Gastrocnemius medialis (tissue), 4 donors: Measurements from ENCODE around the gene S100A11. TPM values are rescaled to one million over a fixed set of nuclear protein-coding genes. Genes with fewer than 3 reads are reported as not detected.

Experiments
- ATAC-seq, 2 donors: fragments of 150-250 bp; one replicate each; pipeline ENCODE4 v1.9.1; 2016
- DNase-seq, 2 donors: peaks; one replicate each; pipeline ENCODE4 v3.0.0-alpha.2; 2019
- H3K27ac ChIP-seq, 4 donors: fragments of 200-600 bp; sonication (generic); 1 replicate in 1 of 4; 2 replicates in 3 of 4; pipeline ENCODE4 v1.5.1; 2016 to 2018; ENCODE audit warnings: mild to moderate bottlenecking in 2 of 4, moderate library complexity in 1 of 4
- H3K27me3 ChIP-seq, 3 donors: fragments of 200-600 bp; sonication (generic) in 2 of 3; 1 replicate in 1 of 3; 2 replicates in 2 of 3; pipeline versions ENCODE4 v1.5.1 to v1.6.0; 2016 to 2019; ENCODE audit warnings: mild to moderate bottlenecking in 1 of 3, moderate library complexity in 1 of 3
- H3K36me3 ChIP-seq, 2 donors: fragments of 200-600 bp; sonication (generic) in 1 of 2; one replicate each; pipeline ENCODE4 v1.5.1; 2017 to 2018
- H3K4me1 ChIP-seq, 2 donors: fragments of 200-600 bp; sonication (generic) in 1 of 2; one replicate each; pipeline ENCODE4 v1.5.1; 2016 to 2017; ENCODE audit warnings: mild to moderate bottlenecking in 2 of 2
- H3K4me3 ChIP-seq, 4 donors: fragments of 200-600 bp; sonication (generic) in 3 of 4; 1 replicate in 1 of 4; 2 replicates in 3 of 4; pipeline ENCODE4 v1.5.1; 2016 to 2019; ENCODE audit warnings: mild to moderate bottlenecking in 2 of 4
- H3K9me3 ChIP-seq, 3 donors: fragments of 200-600 bp; sonication (generic) in 2 of 3; 1 replicate in 1 of 3; 2 replicates in 2 of 3; pipeline ENCODE4 v1.5.1; 2016 to 2019
- CTCF ChIP-seq, 5 experiments: fragments of 450-650 bp in 3 of 5; fragments of 200-600 bp in 2 of 5; sonication (generic) in 2 of 5; IDR thresholded peaks in 4 of 5; conservative IDR thresholded peaks in 1 of 5; 1 replicate in 4 of 5; 2 replicates in 1 of 5; pipeline ENCODE4 v1.5.1; 2016 to 2019; ENCODE audit warnings: antibody characterized with exemption in 5 of 5, mild to moderate bottlenecking in 3 of 5, moderate library complexity in 3 of 5
- POLR2A ChIP-seq, 2 donors: fragments of 450-650 bp; IDR thresholded peaks; one replicate each; pipeline ENCODE4 v1.6.1; 2017; ENCODE audit warnings: antibody characterized with exemption in 2 of 2, mild to moderate bottlenecking in 2 of 2, moderate library complexity in 2 of 2
- in situ Hi-C, 4 donors: fragments of 200-750 bp; cut with MboI; loops; one replicate each; pipeline versions ENCODE4 v1.15.0 to v1.8.0; 2017; ENCODE audit warnings: low sequenced_read_pairs in 4 of 4
- intact Hi-C: fragments of 100-400 bp; cut with DNase I; formaldehyde crosslinking; loops from one replicate; pipeline ENCODE4 v1.15.1; 2023; ENCODE audit warnings: low total_unique reads
- total RNA-seq, 4 donors: library from RNA; depleted of rRNA; stranded (reverse); fragments of >200 nt; gene quantifications; one replicate each; pipeline versions ENCODE4 v1.1.0 to v1.2.3, GENCODE V29; 2016

Gene S100A11
- total RNA-seq, 4 donors from 2014 or later, result 8.4 to 66.2 (median 29.8) TPM

DNA sequence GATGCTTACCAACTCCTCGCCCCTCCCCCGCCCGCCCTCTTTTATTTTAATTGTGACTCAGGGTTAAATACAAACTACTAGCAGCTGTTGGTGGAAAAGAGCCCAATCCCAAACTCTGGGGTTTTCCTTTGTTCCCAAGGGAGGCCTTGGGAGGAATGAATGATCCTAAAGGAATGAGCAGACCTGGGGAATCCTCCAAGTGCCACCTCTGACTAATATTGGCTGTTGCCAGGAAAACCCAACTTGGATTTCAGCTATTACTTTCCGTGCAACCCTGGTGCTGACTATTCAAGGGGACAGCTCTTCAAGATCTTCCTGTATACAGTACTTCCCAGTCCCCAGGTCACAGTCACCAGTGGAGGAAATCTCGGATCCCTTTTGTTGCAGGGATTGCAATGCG lies 41.8 kb downstream of the S100A11 start:
- Histone ChIP-seq H3K36me3 (no peaks in the 10 kb centered on the region), H3K4me1 (peaks cover 18 to 28% of the 10 kb centered on the region in 2 donors), H3K4me3 (no peak overlapping the region), H3K27ac (peak overlapping the region in 2 of 4 donors; percentile 17 to 78), H3K9me3 (no peaks in the 10 kb centered on the region), H3K27me3 (peaks cover 1 to 18% (median 15%) of the 10 kb centered on the region in 3 donors)
- peak in 1 of 2 donors; percentile 27 for DNase-seq
- in situ Hi-C loops, result loop anchor here (5.0 to 10.0 kb wide), 2 partner anchors 60 to 63 kb away; no protein-coding TSS in a partner anchor
- TF ChIP-seq POLR2A (IDR thresholded peaks at IDR 0.05) (no peak), CTCF (IDR thresholded peaks at IDR 0.05 in 4 of 5, conservative IDR thresholded peaks at IDR 0.05 in 1 of 5) (no peak)
- no peak for ATAC-seq
- intact Hi-C loops, result loop anchor here (5.0 kb wide), 3 partner anchors 33 to 48 kb away; partner anchors contain the start of gene S100A11

DNA sequence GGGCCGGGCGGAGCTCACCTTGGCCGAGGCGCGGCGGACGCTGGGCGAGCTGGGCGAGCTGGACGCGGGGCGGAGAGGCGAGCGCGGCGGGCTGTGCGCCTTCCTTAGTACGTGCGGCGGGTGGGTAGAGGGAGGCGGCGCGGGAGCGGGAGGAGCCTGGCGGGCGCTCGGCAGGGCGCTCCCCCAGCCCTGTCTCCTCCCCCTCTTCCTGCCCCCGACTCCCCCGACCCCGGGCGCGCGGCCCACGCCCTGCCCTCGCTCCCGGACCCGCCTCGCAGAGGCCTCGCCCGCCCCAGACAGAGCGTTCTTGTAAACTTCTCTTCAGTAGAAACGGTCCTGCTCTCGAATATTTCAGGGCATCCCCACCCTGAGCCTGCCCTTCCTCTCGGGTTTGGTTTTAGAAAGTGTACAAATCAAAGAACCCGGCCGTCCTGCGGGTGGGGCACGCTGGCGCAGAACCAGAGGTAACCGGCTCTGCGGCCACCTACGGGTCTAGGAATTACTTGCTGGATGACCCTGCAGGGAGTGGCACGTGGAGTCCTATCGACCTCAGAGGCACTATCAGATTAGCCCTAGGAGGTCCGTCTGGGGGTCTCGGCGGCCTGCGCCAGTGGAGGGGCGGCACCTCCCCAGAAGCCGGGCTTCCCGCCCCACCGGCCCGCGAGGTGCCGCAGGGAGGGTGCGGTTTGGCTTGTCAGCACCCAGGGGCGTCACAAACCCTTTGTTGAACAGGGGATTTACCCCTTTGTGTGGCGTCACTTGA lies 42.9 kb downstream of the S100A11 start, which contains the start of gene S100A10:
S100A10 (minus strand) TSS at position 126 of the 763 bp plus-strand sequence. CDS start 7,629 bp downstream, outside the sequence.
- H3K4me3 ChIP-seq, result peak within 1 kb of the TSS; percentile 57 to 73 (median 62)
- in situ Hi-C loops, result loop anchor here in 1 of 4 donors (10.0 kb wide), 1 partner anchor 59 kb away; no protein-coding TSS in a partner anchor
- ATAC-seq (peak; percentile 43 to 46), DNase-seq (peak; percentile 56 to 58)
- intact Hi-C loops, result loop anchor here (5.0 kb wide), 1 partner anchor 47 kb away; no protein-coding TSS in a partner anchor
- TF ChIP-seq CTCF (IDR thresholded peaks at IDR 0.05 in 4 of 5, conservative IDR thresholded peaks at IDR 0.05 in 1 of 5) (no peak), POLR2A (IDR thresholded peaks at IDR 0.05) (peak; percentile 51 to 67)
- H3K4me1 ChIP-seq, result peaks cover 25 to 31% of the 10 kb centered on the region in 2 donors
- H3K27ac ChIP-seq, result peak within 1 kb of the TSS; percentile 67 to 79 (median 76)
- no peaks in the 10 kb centered on the region for H3K9me3 ChIP-seq
- H3K27me3 ChIP-seq, result peaks cover 3 to 18% (median 15%) of the 10 kb centered on the region in 3 donors
- H3K36me3 ChIP-seq, result no peaks in the 10 kb centered on the region

DNA sequence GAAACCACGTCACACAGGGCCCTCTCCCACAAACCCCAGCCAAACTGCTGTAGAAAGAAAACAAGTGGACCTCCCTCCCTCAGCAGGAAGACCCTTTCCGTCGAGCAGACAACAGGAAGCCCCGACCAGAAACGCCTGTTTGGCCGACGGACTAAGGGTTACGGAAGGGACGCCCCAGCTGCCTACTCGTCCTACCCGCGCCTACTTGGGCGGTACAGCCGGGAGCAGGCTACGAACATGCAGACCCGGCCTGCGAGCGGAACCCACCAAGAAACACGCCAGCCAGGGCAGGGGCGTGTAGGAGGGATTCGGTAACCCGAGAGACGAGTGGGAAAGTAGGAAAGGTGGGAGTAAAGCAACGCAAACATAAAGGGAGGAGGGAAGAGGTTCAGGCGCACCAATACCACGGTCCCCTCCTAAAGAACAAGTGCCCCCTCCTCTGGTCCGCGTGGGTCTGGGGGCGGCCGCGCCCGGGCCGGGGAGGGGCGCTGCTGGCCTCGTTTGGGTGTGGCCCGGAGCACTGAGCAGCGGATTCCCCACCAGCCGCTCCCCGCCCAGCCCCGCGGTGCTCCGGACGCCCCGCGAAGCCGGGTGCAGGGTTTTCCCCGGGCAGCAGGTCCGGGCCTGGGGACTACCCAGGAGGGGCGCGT lies 43.6 kb downstream of the S100A11 start:
- H3K27ac ChIP-seq, result peak overlapping the region; percentile 67 to 79 (median 76)
- TF ChIP-seq CTCF (IDR thresholded peaks at IDR 0.05 in 4 of 5, conservative IDR thresholded peaks at IDR 0.05 in 1 of 5), result no peak
- no peak for TF ChIP-seq POLR2A (IDR thresholded peaks at IDR 0.05)
- peaks cover 30 to 37% of the 10 kb centered on the region in 2 donors for H3K4me1 ChIP-seq
- intact Hi-C loops, result loop anchor here (5.0 kb wide), 1 partner anchor 46 kb away; no protein-coding TSS in a partner anchor
- ATAC-seq (peak; percentile 4 to 13), DNase-seq (no peak)
- in situ Hi-C loops, result loop anchor here in 1 of 4 donors (10.0 kb wide), 1 partner anchor 58 kb away; no protein-coding TSS in a partner anchor
- H3K36me3 ChIP-seq, result no peaks in the 10 kb centered on the region
- H3K9me3 ChIP-seq, result no peaks in the 10 kb centered on the region
- peaks cover 3 to 18% (median 15%) of the 10 kb centered on the region in 3 donors for H3K27me3 ChIP-seq
- H3K4me3 ChIP-seq, result peak overlapping the region; percentile 57 to 73 (median 62)

- TF ChIP-seq POLR2A (IDR thresholded peaks at IDR 0.05) (peak; percentile 43 to 46), CTCF (IDR thresholded peaks at IDR 0.05 in 4 of 5, conservative IDR thresholded peaks at IDR 0.05 in 1 of 5) (no peak)
- intact Hi-C loops (loop anchor here (5.0 kb wide), 1 partner anchor 45 kb away; no protein-coding TSS in a partner anchor), in situ Hi-C loops (loop anchor here in 1 of 4 donors (10.0 kb wide), 1 partner anchor 58 kb away; no protein-coding TSS in a partner anchor)
- Histone ChIP-seq H3K27ac (peak overlapping the region; percentile 67 to 79 (median 76)), H3K27me3 (peaks cover 3 to 18% (median 15%) of the 10 kb centered on the region in 3 donors), H3K9me3 (no peaks in the 10 kb centered on the region), H3K4me1 (peaks cover 37% of the 10 kb centered on the region in 2 donors), H3K36me3 (no peaks in the 10 kb centered on the region), H3K4me3 (peak overlapping the region; percentile 57 to 73 (median 62))
- ATAC-seq (peak; percentile 70 to 77), DNase-seq (peak; percentile 51 to 83)
These were observed 44.3 kb downstream of the S100A11 start for GRCh38 chr1:151992303-151993083.
